Ovary (tissue), 9 donors: ENCODE data around the gene SOX6. TPM values are rescaled to one million over a fixed set of nuclear protein-coding genes. Genes with fewer than 3 reads are reported as not detected.

Experiments used
- DNase-seq, 5 donors: peaks; one replicate each; pipeline ENCODE4 v3.0.0-alpha.2; 2019 to 2020
- H3K27ac ChIP-seq, 2 donors: fragments of 200-600 bp; one replicate each; pipeline versions ENCODE4 v1.5.1 to v1.8.0; 2019 to 2022
- H3K27me3 ChIP-seq: fragments of 200-600 bp; one replicate; pipeline ENCODE4 v1.8.0; 2022
- H3K36me3 ChIP-seq: fragments of 200-600 bp; sonication (generic); one replicate; pipeline ENCODE4 v1.5.1; 2019
- H3K4me1 ChIP-seq: one replicate; pipeline ENCODE4 v1.8.1; 2013; ENCODE audit warnings: mild to moderate bottlenecking, moderate library complexity; ENCODE audit not compliant: insufficient read depth
- H3K4me3 ChIP-seq: fragments of 200-600 bp; sonication (generic); one replicate; pipeline ENCODE4 v1.5.1; 2017
- H3K9me3 ChIP-seq, 2 donors: fragments of 200-600 bp in 1 of 2; sonication (generic) in 1 of 2; one replicate each; pipeline versions ENCODE4 v1.5.1 to v1.8.1; 2013 to 2019; ENCODE audit warnings: mild to moderate bottlenecking in 1 of 2, moderate library complexity in 1 of 2
- EP300 ChIP-seq: sonication (generic); formaldehyde crosslinking; IDR thresholded peaks from one replicate; pipeline ENCODE4 v1.6.1; 2017; ENCODE audit warnings: antibody characterized with exemption
- POLR2A ChIP-seq: fragments of 450-650 bp; IDR thresholded peaks from one replicate; pipeline ENCODE4 v1.6.1; 2017; ENCODE audit warnings: antibody characterized with exemption, mild to moderate bottlenecking, moderate library complexity
- WGBS, 3 donors: extraction: QIAGEN DNeasy Blood & Tissue Kit in 1 of 3; methylation state at CpG; one replicate each; pipeline versions ENCODE4 v1.1.5 to v1.1.7; 2013 to 2017; 5-methylcytosine and 5-hydroxymethylcytosine counted together
- intact Hi-C, 4 donors: fragments of 100-400 bp; cut with DNase I; formaldehyde crosslinking; loops; one replicate each; pipeline versions ENCODE4 v1.11.0 to v1.15.1; 2022 to 2023
- polyA plus RNA-seq, 2 donors: library from polyadenylated mRNA; stranded (reverse); fragments of 200-250 nt in 1 of 2; fragments of 350-450 nt in 1 of 2; fragmentation: Illumina TruSeq in 1 of 2; extraction: RNeasy Lipid Tissue Mini Kit (QIAGEN cat#74804) in 1 of 2; gene quantifications; one replicate each; pipeline ENCODE4 v1.2.3, GENCODE V29; 2013 to 2014
- total RNA-seq, 7 donors: library from RNA; depleted of rRNA in 2 of 7; stranded (reverse); fragments of >200 nt in 2 of 7; fragmentation: NEBNext Ultra II Directional in 3 of 7; extraction: Animal tissue kit (Norgen Biotek cat#: 25700) in 3 of 7; gene quantifications; one replicate each; pipeline versions ENCODE4 v1.1.0 to v1.2.4, GENCODE V29; 2016 to 2023
- TF ChIP-seq, protein P1 (sequence below), 3 donors: fragments of 450-650 bp in 2 of 3; fragments of 200-600 bp in 1 of 3; IDR thresholded peaks; one replicate each; pipeline versions ENCODE4 v1.5.1 to v1.8.0; 2016 to 2022; ENCODE audit warnings: antibody characterized with exemption in 3 of 3, mild to moderate bottlenecking in 1 of 3
- donor health status: DM: no; HTN: no; CAD: no; lungs with moderate emphysema.
- donor health status: DM: no; HTN: no; CAD: no.
- donor health status: Bipolar disorder and iron deficiency.
- donor health status: DM: yes; HTN: yes; CAD: no.
- donor health status: DM: no; HTN: no; CAD: no.
- donor health status: DM: yes; HTN: yes; CAD: no.

SOX6 gene
- total and polyA plus RNA-seq, 9 donors: 0.61 to 29.4 (median 4.7) TPM

DNA sequence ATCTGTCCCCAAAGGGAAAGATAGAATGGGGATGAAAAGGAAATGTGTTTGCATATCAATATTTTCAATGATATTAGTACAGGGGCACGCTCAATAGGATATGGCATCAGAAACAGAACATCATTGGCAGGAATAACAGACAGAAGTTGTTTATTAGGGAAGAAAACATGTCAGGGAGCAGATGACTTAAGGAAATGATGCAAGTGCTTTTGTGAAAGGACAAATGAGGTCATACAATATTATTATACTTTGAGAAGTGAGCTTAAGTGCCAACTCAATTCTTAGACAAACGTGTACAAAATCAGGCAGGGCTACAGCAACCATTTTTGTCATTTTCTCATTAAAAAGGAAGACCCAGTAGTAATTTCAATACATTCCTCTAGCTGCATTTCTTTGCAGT lies 388.4 kb downstream of the SOX6 start:
- no peak for TF ChIP-seq EP300
- TF ChIP-seq, protein P1, sequence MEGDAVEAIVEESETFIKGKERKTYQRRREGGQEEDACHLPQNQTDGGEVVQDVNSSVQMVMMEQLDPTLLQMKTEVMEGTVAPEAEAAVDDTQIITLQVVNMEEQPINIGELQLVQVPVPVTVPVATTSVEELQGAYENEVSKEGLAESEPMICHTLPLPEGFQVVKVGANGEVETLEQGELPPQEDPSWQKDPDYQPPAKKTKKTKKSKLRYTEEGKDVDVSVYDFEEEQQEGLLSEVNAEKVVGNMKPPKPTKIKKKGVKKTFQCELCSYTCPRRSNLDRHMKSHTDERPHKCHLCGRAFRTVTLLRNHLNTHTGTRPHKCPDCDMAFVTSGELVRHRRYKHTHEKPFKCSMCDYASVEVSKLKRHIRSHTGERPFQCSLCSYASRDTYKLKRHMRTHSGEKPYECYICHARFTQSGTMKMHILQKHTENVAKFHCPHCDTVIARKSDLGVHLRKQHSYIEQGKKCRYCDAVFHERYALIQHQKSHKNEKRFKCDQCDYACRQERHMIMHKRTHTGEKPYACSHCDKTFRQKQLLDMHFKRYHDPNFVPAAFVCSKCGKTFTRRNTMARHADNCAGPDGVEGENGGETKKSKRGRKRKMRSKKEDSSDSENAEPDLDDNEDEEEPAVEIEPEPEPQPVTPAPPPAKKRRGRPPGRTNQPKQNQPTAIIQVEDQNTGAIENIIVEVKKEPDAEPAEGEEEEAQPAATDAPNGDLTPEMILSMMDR (IDR thresholded peaks at IDR 0.05): no peak
- TF ChIP-seq POLR2A: no peak
- H3K4me3 ChIP-seq: no peak overlapping the region
- no peak for DNase-seq
- no peak overlapping the region for H3K27ac ChIP-seq
- WGBS, 3 donors: 47 to 59% (median 51%) methylated on average over 2 of the region's 2 CpGs
- H3K9me3 ChIP-seq: no peaks in the 10 kb centered on the region
- no peaks in the 10 kb centered on the region for H3K36me3 ChIP-seq
- no peaks in the 10 kb centered on the region for H3K27me3 ChIP-seq
- peaks cover 2% of the 10 kb centered on the region for H3K4me1 ChIP-seq
- intact Hi-C loops: loop anchor here in 1 of 4 donors (10.0 kb wide), 1 partner anchor 313 kb away; no protein-coding TSS in a partner anchor

DNA sequence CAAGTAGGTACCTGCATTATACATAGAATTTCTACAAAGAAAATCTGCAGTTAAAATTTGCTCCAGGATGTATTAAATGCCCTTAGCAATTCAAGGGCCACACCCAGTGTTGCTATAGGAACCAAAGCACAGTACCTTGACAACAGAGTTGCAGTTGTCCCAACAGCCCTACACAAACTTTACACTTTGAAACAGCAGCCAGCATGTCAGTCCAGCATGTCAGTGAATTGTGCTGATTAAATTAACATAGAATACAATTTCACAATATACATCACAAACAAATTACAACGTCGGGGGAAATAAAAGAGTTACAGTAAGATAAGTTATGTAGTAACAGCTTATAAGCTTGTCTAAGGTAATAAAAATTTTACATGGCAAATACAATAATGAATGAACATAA lies 389.2 kb downstream of the SOX6 start:
- Histone ChIP-seq H3K4me3 (no peak overlapping the region), H3K36me3 (no peaks in the 10 kb centered on the region), H3K9me3 (no peaks in the 10 kb centered on the region), H3K4me1 (peaks cover 2% of the 10 kb centered on the region), H3K27me3 (no peaks in the 10 kb centered on the region), H3K27ac (no peak overlapping the region)
- no peak for DNase-seq
- TF ChIP-seq, protein P1 (IDR thresholded peaks at IDR 0.05): no peak
- TF ChIP-seq POLR2A (no peak), EP300 (no peak)
- WGBS, 3 donors: 78 to 93% (median 81%) methylated on average over 2 of the region's 2 CpGs
- intact Hi-C loops: loop anchor here in 1 of 4 donors (10.0 kb wide), 1 partner anchor 312 kb away; no protein-coding TSS in a partner anchor

DNA sequence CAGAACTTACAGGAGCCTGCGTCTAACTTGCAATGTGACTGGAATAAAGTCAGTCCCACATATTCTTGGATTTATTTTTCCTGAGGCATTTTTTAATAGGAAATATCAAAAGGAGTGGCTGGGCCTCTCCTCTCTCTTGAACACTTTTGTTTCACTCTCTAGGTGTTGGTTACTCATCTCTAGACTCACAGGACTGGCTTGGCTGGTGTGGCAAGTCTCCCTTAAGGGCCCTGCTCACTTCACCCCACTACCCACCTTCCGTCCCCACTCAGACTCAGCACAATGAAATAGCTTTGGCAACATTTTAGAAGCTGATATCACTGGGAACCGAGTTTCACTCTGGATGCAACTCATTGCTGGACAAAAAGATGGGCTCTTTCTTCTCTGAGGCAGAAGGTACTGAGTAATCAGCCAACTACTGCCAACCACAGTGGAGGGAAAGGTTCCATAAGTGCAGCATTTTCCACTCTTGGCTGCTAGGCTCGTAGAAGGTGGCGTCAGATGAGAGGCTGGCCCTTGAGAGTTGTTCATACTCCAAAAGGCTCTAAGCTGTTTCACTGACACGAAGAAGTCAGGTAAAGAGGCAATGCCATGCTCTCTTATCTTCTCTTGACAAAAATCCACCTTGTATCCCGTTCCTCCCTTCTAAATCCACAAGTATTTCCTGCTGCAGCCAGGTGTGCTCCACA lies 390.6 kb downstream of the SOX6 start:
- Histone ChIP-seq H3K27ac (no peak overlapping the region), H3K36me3 (no peaks in the 10 kb centered on the region), H3K27me3 (no peaks in the 10 kb centered on the region), H3K4me1 (peaks cover 2% of the 10 kb centered on the region), H3K4me3 (no peak overlapping the region), H3K9me3 (no peaks in the 10 kb centered on the region)
- no peak for DNase-seq
- 91 to 98% (median 92%) methylated on average over 7 of the region's 7 CpGs for WGBS, 3 donors
- no peak for TF ChIP-seq POLR2A
- TF ChIP-seq EP300: no peak
- TF ChIP-seq, protein P1 (IDR thresholded peaks at IDR 0.05): no peak
- intact Hi-C loops: loop anchor here in 1 of 4 donors (10.0 kb wide), 1 partner anchor 311 kb away; no protein-coding TSS in a partner anchor

DNA sequence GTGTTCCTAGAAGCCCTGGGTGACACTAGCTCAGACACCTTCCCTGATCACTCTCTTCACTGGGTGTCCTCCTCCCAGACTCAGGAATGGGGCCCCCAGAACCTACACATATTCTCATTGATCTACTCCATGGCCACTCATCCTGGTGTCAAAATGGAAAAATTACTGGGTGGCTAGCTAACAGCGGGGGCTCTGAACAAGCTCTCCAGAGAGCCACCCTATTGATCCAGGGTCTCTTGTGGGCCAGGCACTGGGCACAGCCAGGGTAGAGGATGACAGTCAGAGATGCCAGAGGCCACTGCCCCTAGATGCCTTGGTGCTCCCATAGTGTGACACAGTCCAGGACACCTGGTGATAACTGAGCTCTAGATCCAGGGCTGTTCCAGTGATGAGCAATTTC lies 393.1 kb downstream of the SOX6 start:
- no peaks in the 10 kb centered on the region for H3K36me3 ChIP-seq
- H3K27me3 ChIP-seq: no peaks in the 10 kb centered on the region
- no peaks in the 10 kb centered on the region for H3K4me1 ChIP-seq
- no peak overlapping the region for H3K27ac ChIP-seq
- no peak for DNase-seq
- TF ChIP-seq, protein P1 (IDR thresholded peaks at IDR 0.05): no peak
- TF ChIP-seq EP300 (no peak), POLR2A (no peak)
- intact Hi-C loops: loop anchor here in 1 of 4 donors (10.0 kb wide), 1 partner anchor 308 kb away; no protein-coding TSS in a partner anchor
- H3K9me3 ChIP-seq: no peaks in the 10 kb centered on the region
- H3K4me3 ChIP-seq: no peak overlapping the region
- 100% methylated on average over 1 of the region's 1 CpG for WGBS, 3 donors
